ENCODE data around the gene CRYBG1.
"Not testable (repeated sequence)": the region's sequence is repeated elsewhere in the genome, so short reads cannot be mapped to it uniquely, and the experiment has no call there.

Gene CRYBG1

DNA sequence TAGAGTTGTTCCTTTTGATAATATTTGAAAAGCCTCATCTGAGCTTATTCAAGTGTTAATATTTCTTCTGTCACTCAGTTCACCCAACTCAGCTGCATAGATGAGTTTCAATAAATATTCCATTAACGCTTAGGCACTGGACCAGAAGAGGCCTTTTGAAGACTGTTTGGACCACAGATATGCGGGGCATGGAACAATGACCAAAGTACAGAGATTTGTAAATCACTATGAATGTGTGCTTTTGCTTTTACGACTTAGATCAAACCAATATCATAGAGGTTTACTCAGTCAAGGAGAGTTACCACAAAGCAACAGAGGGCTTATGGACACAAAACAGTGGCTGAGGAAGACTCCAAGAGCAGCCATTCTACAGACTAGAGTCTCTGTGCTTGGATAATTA, 168.9 kb downstream of the CRYBG1 start:
- no peak for DNase-seq

DNA sequence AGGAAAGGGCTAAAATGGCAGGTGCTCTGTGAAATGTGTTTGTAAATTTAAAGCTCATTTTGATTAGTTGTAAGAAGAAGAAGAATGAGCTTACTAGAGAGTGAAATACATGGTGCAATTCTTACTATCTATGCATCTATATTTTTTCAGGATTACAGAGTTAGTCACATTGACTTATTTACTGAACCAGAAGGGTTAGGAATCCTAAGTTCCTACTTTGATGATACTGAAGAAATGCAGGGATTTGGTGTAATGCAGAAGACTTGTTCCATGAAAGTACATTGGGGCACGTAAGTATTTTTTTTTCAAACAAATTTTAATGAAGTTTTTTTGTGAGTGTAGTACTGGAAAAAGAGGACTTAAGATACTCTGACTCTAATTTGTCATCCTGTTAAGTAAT, 169.5 kb downstream of the CRYBG1 start:
- no peak for DNase-seq

DNA sequence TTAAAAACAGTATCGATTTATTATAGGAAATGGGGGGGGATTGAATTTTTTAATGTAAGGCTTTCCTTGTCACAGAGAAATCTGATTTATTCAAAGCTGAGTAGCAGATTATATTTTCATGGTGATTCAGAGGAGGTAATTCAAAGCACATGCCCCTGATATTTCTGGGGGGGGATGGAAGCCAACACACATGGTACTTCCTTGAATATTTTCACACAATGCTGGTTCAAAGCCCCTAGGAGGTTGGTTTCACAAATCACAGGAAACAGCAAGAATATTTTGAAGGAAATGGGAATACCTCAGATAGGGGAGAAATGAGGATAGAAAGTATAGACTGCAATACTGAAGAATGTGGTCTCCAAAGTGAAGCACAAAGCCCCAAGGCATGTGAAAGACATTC, 170.0 kb downstream of the CRYBG1 start:
- no peak for DNase-seq

DNA sequence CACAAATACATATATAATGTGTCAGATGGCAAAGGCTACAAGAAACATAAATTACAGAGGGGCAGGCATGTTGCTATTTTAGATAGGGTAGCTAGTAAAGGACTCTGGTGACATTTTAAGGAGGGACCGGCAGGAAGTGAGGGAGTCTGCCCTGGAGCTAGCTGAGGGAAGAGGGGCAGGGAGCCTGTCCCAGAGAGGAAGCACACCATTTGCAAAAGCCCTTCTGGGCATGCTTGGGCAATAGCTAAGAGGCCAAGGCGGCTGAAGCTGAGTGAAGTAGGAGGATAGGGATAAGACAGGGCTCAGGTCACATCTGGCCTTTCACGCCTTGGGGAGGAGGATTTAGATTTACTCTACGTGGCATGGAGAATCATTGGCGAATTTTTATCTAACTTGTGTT, 172.5 kb downstream of the CRYBG1 start:
- DNase-seq: no peak

DNA sequence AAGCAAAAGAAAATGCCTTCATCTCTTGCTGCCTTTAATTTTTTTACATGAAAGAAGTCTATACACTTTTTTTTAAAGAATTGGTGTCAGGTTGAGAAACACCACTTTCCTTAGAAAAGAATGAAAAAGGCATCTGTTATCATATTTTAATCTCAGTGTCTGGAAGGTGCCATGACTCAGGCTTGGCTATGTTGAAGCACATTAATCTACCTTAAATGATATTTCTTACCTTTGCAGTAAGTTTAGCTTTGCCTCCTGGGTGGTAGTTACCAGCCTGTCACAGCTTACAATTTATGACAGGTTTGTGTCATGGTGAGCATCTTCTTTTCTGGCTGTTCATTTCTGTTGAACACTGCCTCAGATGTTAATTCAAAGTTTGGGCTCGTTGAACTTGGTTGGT, 173.5 kb downstream of the CRYBG1 start:
- DNase-seq: no peak

DNA sequence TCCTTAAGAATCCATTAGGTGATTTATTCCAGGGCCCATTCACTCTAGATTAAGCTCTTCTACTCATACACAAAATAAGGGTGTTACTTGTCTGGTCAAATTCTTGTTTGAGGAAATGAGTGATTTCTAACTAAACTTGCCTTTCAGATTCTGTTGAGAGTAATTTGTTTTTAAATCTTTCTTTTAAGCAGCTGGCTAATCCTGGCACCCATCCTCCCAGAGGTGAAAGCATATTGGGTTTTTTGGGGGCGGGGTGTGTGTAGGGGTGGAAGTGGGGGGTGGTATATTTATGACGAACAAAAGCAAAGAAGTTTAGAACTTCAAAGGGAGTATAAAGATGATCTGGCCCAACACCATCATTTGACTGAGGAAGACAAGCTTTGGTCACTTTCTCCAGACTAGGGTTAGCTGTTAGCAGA, 174.1 kb downstream of the CRYBG1 start:
- DNase-seq: peak; percentile 82

DNA sequence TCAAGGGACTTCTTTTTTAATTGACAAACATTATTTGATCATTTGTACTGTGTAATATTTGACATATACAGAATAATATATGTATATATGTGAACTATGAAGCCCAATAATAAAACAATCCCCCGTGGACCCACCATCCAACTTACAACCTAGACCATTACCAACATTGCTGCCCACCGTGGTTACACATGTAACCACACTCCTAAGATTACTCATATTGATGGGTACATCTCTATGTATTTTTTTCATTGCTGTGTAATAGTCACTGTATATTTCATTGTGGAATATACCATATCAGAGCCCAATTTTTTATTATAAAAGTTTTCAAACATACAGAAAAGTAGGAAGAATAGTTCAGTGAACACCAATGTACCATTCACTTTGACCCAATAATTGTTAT, 174.5 kb downstream of the CRYBG1 start:
- no peak for DNase-seq

DNA sequence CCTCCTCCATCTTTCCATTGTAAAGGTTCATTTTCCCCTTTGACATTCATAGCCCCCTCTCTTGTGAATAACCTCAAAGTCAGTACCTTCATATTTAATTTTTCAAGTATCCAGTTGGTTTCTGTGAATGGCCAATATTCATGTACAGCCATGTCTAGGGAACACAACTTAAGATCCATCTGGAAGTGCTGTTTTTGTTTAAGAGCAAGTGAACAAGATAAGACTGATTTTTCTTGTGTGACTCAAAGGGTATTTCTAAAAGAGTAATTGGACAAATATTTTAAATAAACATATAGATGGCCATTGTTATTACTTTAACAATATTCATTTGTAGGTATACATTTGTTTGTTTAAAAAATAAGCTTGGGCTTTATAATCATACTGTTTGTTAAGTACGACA, 175.8 kb downstream of the CRYBG1 start:
- no peak for DNase-seq

DNA sequence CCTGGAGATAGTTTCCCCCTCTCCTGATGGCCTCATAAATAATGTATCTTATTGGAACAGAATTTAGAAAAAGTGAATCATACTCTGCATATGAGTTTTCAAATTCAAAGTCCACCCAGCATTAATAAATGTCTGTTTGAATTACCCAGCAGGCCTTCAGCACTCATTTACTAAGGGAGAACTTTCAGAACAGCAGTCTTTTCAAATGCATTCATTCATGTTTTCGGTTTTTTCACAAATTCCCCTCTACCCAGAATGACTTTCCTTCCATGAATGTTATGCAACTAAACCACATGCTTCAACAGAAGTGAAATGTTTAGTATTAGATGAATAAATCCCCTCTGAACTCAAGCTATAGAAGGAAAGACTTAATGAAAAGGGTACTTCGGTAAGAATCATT, 176.3 kb downstream of the CRYBG1 start:
- peak; percentile 77 for DNase-seq

DNA sequence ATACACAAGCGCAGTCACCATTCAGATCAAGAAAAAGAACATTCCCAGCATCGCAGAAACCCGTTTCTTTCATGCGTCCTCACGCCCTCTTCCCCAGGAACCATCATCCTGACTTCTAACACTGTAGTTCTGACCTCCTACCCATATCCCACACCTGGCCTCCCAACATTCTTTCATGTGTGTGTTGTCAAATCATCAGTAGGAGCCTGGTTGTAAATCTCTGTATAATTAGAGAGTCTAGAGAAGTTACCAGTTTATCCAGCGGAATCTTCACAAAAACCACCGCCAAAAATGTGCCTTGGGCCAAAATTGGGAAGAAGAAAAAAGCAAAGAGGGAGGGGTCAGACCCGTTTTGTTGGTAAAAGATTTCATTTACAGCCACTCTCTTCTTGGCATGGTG, 177.1 kb downstream of the CRYBG1 start:
- DNase-seq: no peak

DNA sequence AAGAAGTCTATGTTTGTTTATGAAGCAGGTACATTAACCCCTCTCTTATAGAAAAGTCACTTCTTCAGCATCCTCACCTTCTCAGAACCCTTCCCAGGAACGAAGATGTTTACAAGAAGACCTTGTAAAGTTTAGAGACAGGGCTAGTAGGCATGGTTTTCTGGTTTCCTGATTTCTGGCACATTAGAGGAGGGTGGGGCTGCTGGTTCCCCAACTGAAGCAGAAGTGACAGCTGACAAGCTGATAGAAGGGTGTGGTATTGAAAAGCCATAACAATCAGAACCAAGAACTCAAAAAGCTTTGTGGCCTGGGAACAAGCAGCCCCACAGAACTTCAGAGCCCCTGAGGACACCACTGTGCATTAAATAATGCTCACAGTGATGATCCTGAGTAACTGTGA, 177.6 kb downstream of the CRYBG1 start:
- no peak for DNase-seq

DNA sequence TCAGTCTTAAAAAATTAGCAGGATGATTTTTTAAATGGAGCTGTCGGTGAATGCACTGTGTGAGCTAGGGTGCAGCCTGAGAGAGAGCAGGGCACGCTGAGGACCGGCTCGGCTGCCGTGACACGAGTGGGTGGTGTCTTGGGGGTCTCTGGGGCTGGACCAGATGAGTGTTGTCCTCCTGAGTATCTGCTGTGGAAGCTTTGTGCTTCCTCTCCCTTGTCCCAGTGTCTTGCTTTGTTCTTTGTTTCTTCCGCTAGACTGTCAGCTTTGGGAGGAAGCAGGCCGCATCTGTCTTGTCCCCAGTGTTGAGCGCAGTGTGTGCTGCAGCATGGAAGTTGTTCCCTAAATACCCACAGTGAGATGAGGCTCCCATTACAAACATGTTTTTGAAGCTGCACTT, 179.4 kb downstream of the CRYBG1 start:
- no peak for DNase-seq

DNA sequence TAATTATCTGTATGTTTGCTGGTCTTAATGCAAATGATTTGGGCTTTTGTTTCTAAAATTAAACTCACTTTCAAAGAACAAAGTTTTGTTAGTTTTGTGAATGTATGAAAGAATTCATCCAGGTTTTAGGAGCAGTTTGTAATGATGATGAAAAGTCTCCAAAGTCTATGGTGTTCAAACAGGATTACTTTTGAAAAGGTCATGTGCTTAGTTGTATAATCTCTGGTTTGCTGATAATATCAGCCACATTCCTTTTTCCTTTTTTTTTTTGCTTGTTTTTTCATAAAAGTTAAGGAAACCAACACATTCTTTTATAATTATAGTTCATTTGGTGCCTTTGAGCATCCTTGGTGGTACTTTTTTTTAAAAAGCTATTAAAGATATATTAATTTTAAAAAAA, 179.9 kb downstream of the CRYBG1 start:
- no peak for DNase-seq

DNA sequence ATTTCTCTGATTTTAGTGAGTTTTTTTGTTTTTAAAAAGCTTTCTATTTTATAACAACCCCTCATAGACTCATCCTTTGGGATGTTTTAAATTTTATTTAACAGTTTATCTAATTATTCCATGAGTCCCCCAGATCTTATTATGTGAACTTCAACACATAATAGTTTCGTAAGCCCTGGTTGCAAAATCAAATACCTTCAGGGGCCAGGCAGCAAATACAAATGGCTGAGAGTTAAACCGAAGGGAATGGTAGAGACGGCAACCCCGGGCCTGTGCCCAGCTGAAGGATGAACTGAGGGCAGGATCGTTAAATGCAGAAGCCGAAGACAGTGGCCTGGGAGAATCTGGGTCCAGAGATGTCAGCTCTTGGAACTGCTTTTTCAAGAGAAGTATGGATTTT, 180.4 kb downstream of the CRYBG1 start:
- no peak for DNase-seq

DNA sequence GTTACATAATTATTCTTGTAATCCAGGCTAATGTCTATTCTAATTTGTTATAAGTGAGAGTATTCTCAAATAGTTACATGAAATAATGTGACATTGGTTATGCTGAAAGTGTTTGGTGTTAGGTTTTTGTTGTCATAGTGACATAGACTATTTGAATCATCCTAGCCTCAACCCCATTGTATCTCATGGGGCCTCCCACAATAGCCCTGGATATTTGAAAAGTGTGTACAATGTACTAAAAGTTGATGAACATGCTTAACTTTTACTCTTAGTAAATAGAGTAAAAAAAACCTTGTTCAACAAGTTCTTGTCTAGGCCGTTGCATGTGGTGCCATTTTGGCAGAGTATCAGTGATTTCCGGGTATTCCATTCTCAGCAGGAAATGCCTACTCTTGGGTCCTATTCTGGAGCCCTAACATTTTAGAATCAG, 185.8 kb downstream of the CRYBG1 start:
- DNase-seq: peak; percentile 44

DNA sequence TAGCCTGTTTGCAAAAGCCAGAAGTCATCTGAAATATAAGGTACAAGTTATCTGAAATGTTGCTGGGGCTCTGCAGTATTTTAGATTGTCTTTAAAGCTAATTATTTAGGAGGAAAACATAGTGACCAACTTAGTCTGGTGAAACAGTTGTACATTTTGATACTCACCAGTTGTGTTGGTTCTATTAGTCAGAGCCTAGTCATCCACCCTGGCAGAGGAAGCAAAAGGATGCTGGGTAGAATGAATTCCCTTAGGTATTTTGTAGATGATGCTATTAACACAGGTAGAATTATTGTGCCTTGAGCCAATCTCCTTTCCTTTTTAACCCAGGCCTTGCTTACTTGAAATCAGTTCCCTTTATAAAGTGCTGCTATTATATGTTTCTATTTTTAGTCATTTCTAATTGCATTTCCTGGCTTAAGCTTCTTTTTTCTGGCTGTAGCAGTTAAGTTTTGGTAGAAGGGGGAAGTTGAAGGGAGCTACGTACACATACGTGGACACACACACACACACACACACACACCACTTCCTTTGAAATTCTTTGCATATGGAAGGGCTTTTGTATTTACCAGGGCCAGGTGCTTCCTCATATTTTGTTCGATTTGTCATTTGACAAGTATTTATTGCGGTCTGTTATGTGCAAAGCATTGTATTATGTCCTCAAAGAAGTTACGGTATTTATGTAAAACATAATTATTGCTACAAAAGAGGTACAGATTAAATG, 186.3 kb downstream of the CRYBG1 start:
- peak; percentile 50 for DNase-seq

DNA sequence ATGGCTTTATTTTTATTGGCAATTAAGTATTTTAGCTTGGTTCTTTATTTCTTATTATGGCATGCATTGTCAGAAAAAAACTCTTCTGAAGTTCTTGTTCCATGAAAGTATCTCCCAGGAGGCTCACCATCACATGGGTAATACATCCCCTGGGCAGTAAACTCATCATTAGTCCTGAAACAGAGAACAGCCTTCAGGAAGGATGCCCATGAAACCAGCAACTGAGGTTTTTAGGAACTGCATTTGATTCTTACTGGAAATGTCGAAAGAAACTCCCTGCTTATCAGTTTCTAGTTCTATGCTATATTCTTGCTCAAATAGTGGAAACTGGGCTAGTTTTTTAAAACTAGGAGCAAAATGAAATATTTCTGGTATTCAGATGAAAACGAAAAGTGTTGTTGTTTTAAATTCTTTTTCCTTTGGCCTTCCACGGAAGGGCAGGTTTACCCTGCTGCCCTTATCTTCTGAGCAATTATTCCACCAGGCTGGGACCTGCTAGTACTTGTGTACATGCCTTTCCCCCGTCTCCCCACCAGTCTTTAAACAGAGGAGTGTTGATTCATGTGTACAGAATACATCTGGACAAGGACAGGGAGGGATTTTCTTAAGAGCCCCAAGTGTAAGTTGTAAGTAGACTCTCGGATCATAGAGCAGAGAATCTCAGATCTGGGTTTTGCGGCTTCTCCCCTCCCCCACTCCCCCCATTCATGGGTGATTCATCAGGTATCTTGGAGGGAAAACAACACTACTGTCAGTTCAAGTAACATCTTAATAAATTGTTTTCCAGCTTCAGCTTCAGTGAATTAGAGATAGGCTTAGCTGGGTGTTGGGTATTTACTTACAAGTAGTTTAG, 187.3 kb downstream of the CRYBG1 start:
- peak; percentile 34 for DNase-seq

DNA sequence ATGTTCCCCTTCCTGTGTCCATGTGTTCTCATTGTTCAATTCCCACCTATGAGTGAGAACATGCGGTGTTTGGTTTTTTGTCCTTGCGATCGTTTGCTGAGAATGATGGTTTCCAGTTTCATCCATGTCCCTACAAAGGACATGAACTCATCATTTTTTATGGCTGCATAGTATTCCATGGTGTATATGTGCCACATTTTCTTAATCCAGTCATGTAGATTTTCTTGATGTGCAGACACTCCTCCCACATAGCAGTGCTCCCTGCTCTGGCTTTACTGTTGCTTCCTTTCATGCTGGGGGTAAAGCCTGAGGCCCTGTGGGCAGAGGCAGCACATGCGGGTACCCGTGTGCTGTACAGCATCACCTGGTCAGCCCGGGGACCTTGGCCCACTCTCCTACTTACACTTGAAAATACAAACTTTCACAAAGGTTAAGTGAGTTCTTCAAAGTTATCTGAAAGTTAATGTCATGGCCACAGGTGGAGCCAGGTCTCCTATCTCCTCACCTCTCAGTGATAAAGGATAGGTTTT, 188.5 kb downstream of the CRYBG1 start:
- DNase-seq: not testable (repeated sequence)

DNA sequence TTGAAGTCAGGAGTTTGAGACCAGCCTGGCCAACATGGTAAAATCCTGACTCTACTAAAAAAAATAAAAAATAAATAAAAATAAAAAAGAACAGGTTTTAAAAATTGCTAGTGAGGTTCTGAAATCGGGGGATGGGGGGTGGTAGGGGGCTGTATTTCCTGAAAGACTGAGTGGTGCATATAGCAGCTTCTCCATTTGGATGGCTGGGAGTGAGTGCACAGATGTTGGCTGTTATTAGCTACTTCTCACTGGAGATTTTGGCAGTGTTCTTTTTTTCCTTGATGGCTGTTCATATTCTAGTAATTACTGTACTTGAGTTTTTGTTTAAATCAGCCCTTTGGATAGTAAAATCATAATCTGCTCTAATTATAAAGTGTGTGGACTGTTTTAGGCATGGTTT, 189.0 kb downstream of the CRYBG1 start:
- no peak for DNase-seq

DNA sequence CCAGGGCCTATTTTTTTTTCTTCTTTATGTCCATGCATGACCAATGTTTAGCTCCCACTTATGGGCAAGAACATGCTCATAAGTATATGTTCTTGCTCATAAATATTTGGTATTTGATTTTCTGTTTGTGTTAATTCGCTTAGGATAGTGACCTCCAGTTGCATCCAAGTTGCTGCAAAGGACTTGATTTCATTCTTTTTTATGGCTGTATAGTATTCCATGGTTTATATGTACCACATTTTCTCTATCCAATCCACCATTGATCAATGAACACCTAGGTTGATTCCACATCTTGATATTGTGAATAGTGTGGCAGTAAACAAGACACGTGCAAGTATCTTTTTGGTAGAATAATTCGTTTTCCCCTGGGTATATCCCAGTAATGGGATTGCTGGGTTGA, 190.6 kb downstream of the CRYBG1 start:
- no peak for DNase-seq

DNA sequence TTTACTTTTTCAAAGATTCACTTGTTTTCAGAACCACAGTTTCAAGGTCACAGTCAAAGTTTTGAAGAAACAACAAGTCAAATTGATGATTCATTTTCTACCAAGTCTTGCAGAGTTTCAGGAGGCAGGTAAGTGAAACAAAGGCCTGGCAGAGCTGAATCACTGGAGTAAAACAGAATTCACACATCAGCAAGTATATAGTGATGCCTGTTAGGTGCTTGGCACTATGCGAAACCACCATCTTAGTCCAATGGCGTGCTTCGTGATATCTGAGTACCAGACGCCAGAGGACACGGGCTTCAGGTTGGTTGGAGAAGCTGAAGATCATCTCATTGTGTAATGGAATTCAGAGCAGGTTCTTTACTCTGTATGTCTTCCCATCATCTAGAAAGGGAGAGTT, 192.9 kb downstream of the CRYBG1 start:
- peak; percentile 77 for DNase-seq

DNA sequence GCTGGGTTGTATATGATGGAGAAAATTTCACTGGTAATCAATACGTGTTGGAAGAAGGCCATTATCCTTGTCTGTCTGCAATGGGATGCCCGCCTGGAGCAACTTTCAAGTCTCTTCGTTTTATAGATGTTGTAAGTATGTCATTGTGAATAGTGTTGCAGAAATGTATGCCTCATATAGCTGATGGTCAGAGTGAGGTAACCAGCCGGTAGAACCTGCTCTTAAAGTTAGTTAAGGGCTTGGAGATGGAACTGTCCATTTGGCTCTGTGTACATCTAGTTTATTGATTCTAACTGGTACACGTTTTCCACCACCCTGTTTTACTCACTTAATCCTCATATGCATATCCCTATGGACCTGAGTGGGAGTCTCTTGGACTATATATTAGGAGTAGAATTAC, 195.2 kb downstream of the CRYBG1 start:
- DNase-seq: no peak

DNA sequence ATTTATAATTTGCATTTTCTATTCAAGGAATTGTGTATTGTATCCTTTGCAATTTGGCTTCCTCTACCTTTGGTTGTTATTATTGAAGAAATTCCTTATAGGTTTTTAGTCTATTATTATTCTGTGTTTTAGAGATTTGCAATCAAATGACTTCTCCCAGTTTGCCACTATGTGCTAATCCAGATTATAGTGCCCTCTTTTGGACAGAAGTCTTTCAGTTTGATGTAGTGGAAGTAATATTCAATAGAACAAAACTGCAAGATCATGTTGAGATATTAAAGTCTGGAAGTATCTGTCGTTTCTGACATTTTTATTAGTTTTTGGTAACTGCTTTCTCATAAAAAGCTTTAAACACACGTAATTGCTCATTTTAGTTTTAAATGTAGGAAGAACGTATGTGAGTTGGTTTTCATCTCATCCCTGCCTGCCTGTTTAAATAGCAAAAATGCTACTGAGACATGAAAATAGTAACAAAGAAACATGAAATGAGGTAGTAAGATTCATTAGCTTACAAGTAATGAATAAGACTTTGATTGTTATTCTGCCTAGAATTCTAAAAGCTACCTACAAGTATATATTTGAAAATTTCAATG, 195.9 kb downstream of the CRYBG1 start:
- no peak for DNase-seq

DNA sequence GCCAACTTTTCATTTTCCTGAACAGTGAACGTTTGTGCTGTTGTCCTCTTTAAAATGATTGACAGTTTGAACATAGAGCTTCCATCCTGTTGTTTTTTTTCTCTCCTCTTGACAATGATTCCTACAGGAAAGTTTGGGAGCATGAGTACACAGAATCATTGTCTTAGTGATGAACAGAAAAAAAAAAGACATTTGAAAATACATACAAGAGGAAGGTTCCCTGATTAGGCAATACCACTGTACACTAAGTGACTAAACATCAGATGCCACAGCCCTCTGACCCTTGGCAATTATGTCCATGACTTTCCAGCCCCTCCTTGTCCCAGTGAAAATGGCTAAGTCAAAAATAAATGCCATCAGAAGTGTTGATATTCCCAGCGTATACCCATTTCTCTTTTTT, 197.3 kb downstream of the CRYBG1 start:
- no peak for DNase-seq
